Middle frontal gyrus (tissue), 1 donor: ENCODE results near the gene CFAP61.

Experiments
- DNase-seq: peaks from one replicate; pipeline ENCODE4 v3.0.0-alpha.2; 2015; ENCODE audit warnings: low spot score; ENCODE audit errors: extremely low spot score

The CFAP61 gene

DNA sequence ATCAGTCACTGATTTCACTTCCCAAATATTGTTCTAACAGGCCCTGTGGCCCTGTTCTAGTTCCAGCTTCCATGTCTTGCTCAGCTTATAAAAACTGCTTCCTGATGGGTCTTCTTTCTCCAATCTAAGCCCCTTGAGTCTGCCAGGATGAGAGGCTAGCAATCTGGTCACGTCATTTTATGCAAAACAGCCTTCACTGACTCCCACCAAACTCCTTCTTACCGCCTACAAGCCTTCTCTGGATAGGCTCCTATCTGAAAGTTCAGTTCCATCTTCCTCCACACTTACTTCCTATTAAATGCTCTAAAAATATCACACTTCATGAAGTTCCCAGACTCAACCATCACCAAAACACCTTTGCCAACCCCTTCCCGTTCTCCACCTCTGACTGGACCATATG lies 15.6 kb upstream of the CFAP61 start:
- no peak for DNase-seq

- DNase-seq, result no peak
Measured at GRCh38 chr20:20037960-20038359, 14.4 kb upstream of the CFAP61 start.

- DNase-seq, result no peak
Measured at GRCh38 chr20:20038586-20038985, 13.7 kb upstream of the CFAP61 start.

DNA sequence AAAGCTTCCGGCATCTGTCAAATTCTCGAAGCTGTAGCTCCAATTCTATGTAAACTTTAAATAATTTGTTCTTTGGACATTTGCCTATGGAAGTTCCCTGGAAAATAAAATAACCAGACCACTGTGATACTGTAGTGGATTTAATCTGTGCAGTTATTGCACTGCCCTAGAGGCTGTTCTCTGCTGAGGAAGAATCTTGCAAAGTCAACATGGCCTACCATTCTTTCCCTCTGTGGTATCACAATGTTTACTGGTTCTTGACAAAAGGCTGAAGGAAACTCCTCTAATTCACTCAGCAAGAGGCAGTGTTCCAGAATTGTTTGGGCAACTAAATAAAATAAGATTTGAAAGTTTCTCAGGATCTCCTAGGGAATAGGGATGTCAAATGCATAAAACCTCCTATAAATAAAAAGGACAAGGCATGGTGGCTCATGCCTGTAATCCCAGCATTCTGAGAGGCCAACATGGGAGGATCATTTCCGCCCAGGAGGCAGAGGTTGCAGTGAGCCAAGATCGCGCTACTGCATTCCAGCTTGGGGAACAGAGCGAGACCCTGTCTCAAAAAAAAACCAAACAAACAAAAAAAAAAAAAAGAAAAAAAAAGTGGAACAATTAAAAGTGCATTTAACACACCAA lies 12.5 kb upstream of the CFAP61 start:
- DNase-seq, result no peak

DNA sequence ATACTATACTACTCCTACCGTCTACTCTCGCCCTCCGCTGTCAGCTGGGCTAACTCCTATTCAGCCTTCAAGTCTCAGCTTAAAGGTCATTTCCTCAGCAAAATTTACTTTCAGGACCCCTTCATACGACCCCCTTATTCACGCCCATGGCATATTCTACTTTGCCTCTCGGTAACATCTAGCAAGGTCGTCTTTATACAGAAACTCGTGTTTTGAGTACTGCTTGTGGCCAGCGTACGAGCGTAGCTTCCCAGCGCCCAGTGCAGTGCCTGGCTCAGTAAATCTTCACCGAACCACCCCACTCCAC lies 612 bp upstream of the CFAP61 start:
- no peak for DNase-seq

DNA sequence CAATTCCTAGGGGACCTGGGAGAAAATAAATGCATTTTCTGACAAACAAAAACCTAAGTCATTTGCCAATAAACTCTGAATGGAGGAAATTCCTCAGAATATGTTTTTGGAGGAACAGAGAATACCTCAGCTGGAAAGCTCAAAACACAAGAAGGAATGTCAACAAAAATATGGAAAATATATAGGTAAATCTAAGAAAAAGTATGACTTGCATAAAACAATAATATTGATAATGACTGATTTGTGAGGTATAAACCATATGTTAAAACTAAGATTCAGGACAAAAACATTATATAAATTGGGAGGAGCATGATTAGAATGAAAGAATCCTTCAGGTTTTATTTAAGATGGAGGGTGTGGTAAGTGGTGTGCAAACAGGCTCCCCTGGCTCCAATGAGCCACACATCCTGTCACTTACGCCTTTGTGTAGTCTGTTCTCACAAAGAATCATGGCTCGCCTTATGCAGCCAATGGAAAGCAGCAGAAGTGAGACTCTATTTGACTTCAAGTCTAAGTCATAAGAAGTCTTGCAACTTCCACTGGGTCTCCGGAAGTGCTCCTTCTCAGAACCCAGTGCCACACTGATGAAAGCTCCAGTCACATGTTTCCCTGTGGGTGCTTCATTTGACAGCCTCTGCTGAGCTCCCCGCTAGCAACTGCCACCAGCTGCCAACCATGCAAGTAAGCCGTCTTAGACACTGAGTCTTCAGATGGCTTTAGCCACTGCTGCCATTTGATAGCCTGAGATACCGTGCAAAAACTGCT lies 8.1 kb downstream of the CFAP61 start:
- no peak for DNase-seq

GRCh38 chr20:20063941-20064702 lies 11.8 kb downstream of the CFAP61 start:
- no peak for DNase-seq

DNA sequence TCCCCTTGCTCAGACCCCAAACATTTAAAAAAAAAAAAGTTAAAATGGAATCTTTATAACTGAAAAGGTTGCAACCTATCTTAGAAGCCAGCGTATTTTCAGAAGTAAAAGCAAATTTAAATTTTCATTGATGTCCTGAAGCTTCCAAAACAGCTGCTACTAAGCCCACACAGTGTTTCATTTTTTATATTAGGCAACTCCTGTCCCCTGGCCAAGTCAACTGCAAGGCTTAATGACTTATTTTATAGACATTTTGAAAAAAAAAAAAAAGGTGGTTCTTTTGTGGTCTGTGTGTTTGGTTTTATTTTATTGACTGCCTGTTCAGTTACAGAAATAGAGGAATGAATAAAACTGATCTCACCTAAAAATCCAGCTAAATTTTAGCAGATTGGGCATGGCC lies 13.0 kb downstream of the CFAP61 start:
- no peak for DNase-seq

- DNase-seq, result no peak
Measured at GRCh38 chr20:20070871-20071726, 18.8 kb downstream of the CFAP61 start.

DNA sequence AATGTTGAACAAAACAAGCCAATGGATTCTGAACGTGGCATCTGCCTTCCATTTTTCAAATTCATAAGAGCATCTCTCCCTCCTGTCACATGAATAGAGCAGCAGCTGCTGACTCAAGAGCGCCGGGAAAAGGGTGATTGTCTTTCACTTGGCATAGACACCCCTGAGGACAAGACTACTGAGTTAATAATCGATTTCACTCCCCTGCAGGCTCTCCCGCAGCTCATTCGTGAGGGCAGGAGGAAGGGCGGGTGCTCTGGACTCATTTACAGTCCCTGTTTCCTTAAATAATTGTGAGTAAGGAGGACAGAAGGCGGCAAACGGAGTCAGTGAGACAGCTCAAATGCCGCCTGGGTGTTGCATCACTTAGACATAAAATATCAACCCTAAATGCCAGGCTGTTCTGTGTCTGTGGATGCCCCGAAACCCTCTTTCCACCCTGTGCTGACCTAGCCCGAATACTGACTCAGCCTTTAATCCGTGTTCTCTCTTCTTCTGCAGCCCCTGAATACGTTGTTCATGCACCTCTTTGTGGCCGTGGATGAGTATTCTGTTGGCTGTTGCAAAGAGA lies 21.6 kb downstream of the CFAP61 start:
- DNase-seq, result no peak

DNA sequence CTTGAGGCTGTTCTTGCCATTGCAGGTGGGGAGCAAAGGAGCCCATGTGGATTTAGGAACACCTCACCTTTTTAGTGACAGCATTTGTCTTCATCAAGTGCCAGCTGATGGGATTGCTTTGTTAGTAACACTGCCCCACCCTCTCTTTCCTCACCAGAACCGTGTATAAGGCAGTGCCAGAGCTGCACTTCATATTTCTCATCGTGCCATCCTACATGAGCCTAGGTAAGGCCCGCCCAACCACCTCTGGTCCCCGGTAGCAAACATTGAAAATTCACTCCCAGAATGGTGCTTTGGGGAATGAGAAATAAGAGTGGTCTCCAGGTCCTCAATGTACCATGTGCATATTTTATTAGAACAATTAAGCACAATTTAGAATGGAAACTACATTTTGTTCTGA lies 22.7 kb downstream of the CFAP61 start:
- no peak for DNase-seq

GRCh38 chr20:20076297-20077065 lies 24.1 kb downstream of the CFAP61 start:
- peak; percentile 49 for DNase-seq

DNA sequence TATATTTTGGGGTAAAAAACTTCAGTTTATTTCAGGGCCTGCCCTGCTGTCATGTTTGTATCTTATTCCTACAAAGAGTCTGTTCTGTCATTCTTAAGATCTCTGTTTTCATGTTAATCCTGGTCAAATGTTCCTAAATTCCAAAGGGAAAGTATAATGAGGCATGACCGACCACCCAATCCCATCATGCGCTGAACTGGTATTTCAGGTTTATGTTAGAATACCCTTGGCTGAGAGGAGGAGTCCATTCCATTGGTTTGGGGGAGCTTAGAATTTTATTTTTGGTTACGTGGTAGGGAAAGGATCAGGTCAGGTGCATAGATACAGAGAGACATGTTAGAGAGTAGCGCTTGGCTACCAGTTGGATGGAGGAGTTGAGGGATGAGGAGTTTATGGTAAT lies 25.7 kb downstream of the CFAP61 start:
- no peak for DNase-seq

GRCh38 chr20:20079102-20079784 lies 26.9 kb downstream of the CFAP61 start:
- no peak for DNase-seq

DNA sequence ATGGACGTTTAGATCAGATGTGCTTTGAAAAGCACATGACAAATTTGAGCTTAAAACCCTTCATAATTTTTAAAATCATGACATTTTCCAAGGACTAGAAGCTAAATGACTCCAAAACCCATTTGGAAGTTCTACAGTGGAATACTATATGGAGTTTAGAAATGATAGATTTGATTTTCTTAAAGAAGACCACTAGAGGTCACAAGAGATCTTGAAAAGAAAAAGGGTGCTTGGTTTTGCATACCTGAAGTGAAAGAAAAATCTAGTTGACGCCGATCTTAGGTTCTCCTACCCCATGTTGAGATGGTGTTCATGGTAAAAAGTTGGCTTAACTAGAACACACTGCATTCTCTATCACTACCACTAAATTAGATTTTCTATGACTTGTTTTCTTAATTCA lies 31.5 kb downstream of the CFAP61 start:
- peak; percentile 40 for DNase-seq

DNA sequence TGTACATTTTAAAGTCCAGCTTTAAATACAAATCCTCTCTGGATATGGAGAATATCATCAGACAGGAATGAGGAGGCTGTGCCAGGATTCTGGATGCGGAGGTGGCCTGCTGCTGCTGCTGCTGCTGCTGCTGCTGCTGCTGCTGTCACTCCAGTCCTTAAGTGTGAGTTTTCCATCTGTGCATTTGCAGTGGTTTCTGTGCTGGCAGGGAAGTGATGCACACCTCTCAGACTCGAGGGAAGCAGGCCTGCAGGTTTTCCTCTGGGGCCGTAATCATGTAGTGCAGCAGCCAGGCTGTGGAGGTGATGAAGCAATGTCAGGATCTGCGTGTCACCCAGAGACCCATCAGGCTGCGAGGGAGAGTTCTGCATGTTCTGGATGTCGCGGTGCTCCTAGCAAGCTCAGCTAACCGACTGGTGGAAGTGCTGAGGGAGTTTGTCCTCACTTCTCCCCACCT lies 32.0 kb downstream of the CFAP61 start:
- no peak for DNase-seq

GRCh38 chr20:20085071-20085470 lies 32.7 kb downstream of the CFAP61 start:
- no peak for DNase-seq

DNA sequence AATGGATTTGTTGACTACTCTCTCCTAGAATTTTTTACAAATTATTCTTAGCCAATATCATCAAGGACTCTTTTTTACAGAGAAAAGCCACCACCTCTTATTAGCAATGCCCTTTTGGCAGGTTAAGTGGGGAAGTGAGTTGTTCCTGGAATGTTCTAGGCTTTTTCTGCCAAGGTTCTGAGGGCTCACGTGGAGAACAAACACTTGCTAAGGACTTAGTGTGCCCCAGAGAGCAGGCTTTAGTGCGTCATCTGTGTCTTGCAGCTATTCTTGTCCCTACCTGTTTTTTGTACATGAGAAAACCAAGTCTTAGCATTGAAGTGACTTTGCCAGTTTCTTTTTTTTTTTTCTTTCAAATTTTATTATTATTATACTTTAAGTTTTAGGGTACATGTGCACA lies 33.5 kb downstream of the CFAP61 start:
- no peak for DNase-seq

GRCh38 chr20:20089018-20089417 lies 36.7 kb downstream of the CFAP61 start:
- no peak for DNase-seq

DNA sequence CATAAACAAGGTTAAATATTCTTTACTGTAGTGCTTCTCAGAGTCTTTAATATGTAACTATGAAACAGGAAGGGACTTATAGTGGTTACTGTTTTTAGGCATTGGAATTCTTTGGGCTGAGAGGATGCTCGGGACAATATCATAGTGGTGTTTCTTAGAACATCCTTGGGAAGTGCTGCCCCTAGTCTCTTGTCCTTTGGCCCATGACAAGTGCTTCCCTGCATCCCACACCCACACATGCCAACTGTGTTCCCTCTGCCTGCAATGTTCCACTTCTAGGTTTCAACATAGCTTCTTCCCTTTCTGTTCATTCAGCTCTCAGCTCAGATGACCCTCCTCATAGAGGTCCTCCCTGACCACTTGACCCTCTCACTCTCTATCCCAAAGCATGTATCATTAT lies 37.6 kb downstream of the CFAP61 start:
- DNase-seq, result no peak
